EH (cell line): Measurements from ENCODE around the gene KIF25.
"Not testable (repeated sequence)": the region's sequence is repeated elsewhere in the genome, so short reads cannot be mapped to it uniquely, and the experiment has no call there.

Experiments used
- DNase-seq: peaks from one replicate; pipeline ENCODE4 v3.0.0-alpha.2; 2015; ENCODE audit warnings: low read depth

The KIF25 gene

GRCh38 chr6:168067081-168067759, 69.7 kb downstream of the KIF25 start:
- DNase-seq = no peak

GRCh38 chr6:168070804-168071203, 73.3 kb downstream of the KIF25 start:
- DNase-seq = no peak

- no peak for DNase-seq
Observed at GRCh38 chr6:168071620-168072019, 74.1 kb downstream of the KIF25 start.

GRCh38 chr6:168072261-168072660, 74.8 kb downstream of the KIF25 start:
- DNase-seq = no peak

GRCh38 chr6:168072730-168073129, 75.3 kb downstream of the KIF25 start:
- no peak for DNase-seq

- no peak for DNase-seq
Observed at GRCh38 chr6:168073937-168074730, 76.7 kb downstream of the KIF25 start.

- no peak for DNase-seq
Observed at GRCh38 chr6:168075216-168075615, 77.7 kb downstream of the KIF25 start.

GRCh38 chr6:168075787-168076202, 78.3 kb downstream of the KIF25 start:
- no peak for DNase-seq

- not testable (repeated sequence) for DNase-seq
Observed at GRCh38 chr6:168077401-168077800, 79.9 kb downstream of the KIF25 start.

GRCh38 chr6:168078175-168078942, 80.9 kb downstream of the KIF25 start:
- no peak for DNase-seq

GRCh38 chr6:168078943-168079405, 81.5 kb downstream of the KIF25 start, which contains the start of gene FRMD1:
FRMD1 (minus strand) TSS chr6:168079212; CDS start chr6:168079094, 118 bp downstream.
- no peak for DNase-seq

- DNase-seq = no peak
Observed at GRCh38 chr6:168080393-168081077, 83.1 kb downstream of the KIF25 start.

- DNase-seq = no peak
Observed at GRCh38 chr6:168081858-168082546, 84.5 kb downstream of the KIF25 start.

GRCh38 chr6:168082860-168083513, 85.5 kb downstream of the KIF25 start:
- DNase-seq = no peak

- DNase-seq = no peak
Observed at GRCh38 chr6:168083514-168083885, 86.0 kb downstream of the KIF25 start.

GRCh38 chr6:168084465-168085160, 87.1 kb downstream of the KIF25 start:
- DNase-seq = no peak

- no peak for DNase-seq
Observed at GRCh38 chr6:168086066-168086465, 88.6 kb downstream of the KIF25 start.

GRCh38 chr6:168086616-168087015, 89.1 kb downstream of the KIF25 start:
- DNase-seq = no peak

GRCh38 chr6:168087436-168088160, 90.1 kb downstream of the KIF25 start:
- DNase-seq = no peak
